ENCODE measurements around the gene RXRA. TPM values are rescaled to one million over a fixed set of nuclear protein-coding genes. Genes with fewer than 3 reads are reported as not detected.

The RXRA gene
- total RNA-seq, 1 donor: 11.2 TPM

DNA sequence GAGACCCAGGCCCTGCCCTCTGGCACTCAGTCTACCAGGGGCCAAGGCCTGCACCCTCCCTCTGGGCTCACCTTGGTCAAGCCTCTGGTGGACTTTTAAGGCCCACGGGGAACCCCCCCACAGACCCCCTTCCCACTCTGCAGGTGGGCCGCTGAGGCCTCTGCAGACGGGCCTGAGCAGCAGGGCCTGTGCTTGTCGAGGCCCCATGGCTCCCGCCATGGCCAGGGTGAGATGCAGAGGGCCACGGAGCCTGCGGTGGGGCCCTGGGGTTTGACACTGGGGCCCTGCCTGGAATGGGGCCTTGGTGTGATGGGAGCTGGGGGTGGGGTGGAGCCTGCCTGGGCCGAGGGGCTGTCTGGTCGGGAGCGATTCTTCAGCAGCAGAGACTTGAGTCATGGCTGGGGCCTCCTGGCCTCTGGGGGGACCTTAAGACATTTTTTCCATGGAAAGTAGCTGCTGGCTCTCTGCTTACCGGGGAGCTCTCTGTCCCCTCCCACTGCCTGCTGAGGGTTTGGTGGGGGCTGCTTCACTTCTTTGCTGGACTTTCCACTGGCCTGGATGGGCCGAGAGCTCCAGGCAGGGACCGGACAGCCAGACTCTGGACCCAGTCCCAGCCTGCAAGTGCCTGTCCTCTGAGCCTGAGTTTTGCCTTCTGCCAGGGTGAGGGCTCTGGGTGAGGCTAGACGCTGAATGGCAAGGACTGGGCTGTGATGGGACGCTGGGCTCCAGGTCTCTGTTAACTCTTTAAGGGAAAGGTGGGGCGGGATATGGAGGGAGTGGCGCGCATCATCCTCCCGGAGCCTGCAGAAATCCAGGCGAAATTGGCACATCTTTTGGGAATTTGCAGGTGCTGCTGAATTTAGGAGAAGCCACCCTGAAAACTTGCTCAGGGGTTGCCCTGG lies 132.2 kb downstream of the RXRA start:
- Histone ChIP-seq H3K4me3 (ENCODE audit: low read length) (no peak overlapping the region), H3K4me1 (ENCODE audit: insufficient read depth, low read length) (peaks cover 38% of the 10 kb centered on the region), H3K27me3 (ENCODE audit: insufficient read depth, low read length) (no peaks in the 10 kb centered on the region), H3K9me3 (ENCODE audit: low read depth, low read length) (no peaks in the 10 kb centered on the region)

DNA sequence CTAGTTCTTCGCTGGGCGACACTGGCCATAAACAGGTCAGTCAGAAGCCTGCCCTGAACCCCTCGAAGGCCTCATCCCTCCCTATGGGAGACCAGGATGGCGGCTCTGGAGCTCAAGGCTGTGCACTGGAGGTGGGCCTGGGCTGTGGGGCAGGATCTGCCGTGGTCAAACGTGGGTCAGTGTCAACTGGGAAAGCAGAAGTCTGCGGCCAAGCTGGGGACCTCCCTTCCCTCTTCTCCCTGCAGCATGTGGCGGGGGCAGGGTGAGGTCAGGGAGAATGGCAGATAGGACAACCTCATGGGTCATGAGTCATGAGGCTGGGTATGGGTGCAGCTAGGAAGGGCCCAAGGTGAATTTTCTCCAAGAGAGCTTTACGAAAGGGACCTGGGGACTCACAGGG lies 132.9 kb downstream of the RXRA start:
- Histone ChIP-seq H3K9me3 (ENCODE audit: low read depth, low read length) (no peaks in the 10 kb centered on the region), H3K4me3 (ENCODE audit: low read length) (no peak overlapping the region), H3K27me3 (ENCODE audit: insufficient read depth, low read length) (no peaks in the 10 kb centered on the region), H3K4me1 (ENCODE audit: insufficient read depth, low read length) (peaks cover 38% of the 10 kb centered on the region)

DNA sequence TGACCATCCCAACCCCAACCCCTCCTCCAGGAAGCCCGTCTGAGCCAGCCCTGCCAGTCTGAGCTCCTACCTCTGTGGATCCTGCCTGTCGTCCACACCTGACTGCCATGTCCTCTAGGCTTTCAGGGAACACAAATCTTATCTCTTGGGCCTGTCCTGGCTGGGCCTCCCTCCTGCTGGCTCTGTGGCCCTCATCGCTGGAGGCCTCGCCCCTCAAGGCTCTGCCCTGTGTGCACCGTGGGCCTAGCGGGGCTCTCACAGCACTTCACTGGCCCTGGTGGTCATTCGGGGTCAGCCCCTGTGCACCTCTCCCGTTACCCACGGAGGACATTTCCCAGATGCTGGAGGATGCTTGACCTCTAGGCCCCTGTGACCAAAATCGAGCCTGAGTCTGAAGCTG lies 133.3 kb downstream of the RXRA start:
- no peak overlapping the region for H3K4me3 ChIP-seq (ENCODE audit: low read length)
- H3K9me3 ChIP-seq (ENCODE audit: low read depth, low read length): no peaks in the 10 kb centered on the region
- H3K27me3 ChIP-seq (ENCODE audit: insufficient read depth, low read length): no peaks in the 10 kb centered on the region
- peaks cover 38% of the 10 kb centered on the region for H3K4me1 ChIP-seq (ENCODE audit: insufficient read depth, low read length)

DNA sequence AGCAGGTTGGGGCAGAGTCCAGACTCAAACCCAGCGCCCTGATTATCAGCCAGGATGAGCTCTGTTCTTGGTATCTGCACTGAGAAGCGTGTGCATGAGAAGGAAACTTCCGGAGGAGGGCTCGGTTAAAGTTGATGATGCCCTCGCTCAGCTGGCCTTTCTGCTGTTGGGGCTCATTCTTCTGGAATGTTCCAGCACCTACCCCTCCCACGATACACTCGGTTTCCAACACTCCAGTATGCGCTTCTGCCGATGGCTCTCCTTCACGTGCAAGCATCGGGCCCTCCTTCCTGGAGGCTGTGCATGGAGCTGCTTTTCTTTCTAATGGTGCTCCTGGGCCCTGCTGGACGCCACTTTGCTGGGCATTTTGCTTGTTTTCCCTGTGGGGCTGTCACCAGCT lies 134.0 kb downstream of the RXRA start:
- H3K9me3 ChIP-seq (ENCODE audit: low read depth, low read length): no peaks in the 10 kb centered on the region
- no peak overlapping the region for H3K4me3 ChIP-seq (ENCODE audit: low read length)
- no peaks in the 10 kb centered on the region for H3K27me3 ChIP-seq (ENCODE audit: insufficient read depth, low read length)
- H3K4me1 ChIP-seq (ENCODE audit: insufficient read depth, low read length): peaks cover 38% of the 10 kb centered on the region

DNA sequence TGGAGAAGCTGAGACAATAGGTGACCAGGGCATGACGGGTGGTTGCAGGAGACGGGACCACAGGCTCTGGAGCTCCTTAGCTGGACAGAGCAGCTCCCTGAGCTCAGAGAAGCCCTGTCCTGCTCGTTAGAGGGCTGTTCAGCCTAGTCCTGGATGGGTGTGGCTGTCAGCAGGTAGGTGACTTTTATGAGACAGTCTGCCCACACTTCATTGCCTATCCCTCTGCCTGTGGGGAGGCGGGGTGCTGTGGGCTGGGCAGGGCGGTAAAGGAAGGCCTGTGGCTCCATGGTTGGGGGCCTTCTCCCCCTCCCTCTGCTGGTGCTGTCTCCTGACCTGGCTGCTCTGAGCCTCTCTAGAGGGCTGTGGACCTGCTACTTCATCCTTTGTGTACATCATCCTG lies 134.6 kb downstream of the RXRA start:
- Histone ChIP-seq H3K27me3 (ENCODE audit: insufficient read depth, low read length) (no peaks in the 10 kb centered on the region), H3K4me1 (ENCODE audit: insufficient read depth, low read length) (peaks cover 32% of the 10 kb centered on the region), H3K4me3 (ENCODE audit: low read length) (no peak overlapping the region), H3K9me3 (ENCODE audit: low read depth, low read length) (no peaks in the 10 kb centered on the region)

DNA sequence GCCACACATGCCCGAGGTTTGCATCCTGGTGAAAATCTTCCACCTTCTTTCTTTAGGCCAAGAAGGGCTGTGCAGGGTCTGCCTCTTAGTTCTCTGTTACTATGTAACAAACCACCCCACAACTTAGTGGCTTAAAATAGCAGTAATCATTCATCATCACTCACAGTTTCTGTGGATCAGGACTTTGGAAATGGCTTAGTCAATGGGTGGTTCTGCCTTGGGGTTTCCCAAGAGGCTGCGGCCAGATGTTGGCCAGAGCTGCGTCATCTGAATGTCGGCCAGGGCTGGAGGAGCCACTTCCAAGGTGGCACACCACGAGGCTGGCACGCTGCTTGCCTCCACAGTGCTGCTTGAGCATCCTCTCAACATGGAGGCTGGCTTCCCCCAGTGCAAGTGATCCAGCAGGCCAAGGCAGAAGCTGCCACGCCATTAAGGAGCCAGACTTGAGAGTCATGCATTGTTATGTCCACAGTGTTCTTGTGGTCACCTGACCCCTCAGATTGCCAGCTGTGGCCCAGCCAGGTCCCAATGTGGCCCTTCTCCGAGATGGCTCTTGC lies 135.2 kb downstream of the RXRA start:
- no peaks in the 10 kb centered on the region for H3K27me3 ChIP-seq (ENCODE audit: insufficient read depth, low read length)
- no peak overlapping the region for H3K4me3 ChIP-seq (ENCODE audit: low read length)
- H3K4me1 ChIP-seq (ENCODE audit: insufficient read depth, low read length): peaks cover 26% of the 10 kb centered on the region
- no peaks in the 10 kb centered on the region for H3K9me3 ChIP-seq (ENCODE audit: low read depth, low read length)

DNA sequence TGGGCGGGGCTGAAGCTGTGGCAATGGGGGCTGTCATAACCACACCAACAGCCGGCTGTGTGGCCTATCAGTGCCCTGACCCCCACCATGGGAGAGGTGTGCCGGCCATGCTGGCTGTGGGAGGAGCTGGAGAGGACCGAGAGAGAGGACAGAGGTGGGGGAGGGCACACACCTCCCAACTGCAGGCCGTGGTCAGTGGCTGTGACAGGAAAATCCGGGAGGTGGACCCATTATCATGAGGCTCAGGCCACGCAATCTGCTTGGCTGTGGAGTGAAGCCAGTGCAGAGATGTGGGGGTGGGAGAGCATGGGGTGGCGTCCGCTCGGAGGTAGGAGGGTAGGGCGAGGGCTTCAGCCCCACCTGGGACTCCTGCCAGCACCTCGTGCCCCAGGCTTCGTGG lies 136.1 kb downstream of the RXRA start:
- no peaks in the 10 kb centered on the region for H3K27me3 ChIP-seq (ENCODE audit: insufficient read depth, low read length)
- H3K9me3 ChIP-seq (ENCODE audit: low read depth, low read length): no peaks in the 10 kb centered on the region
- peaks cover 18% of the 10 kb centered on the region for H3K4me1 ChIP-seq (ENCODE audit: insufficient read depth, low read length)
- no peak overlapping the region for H3K4me3 ChIP-seq (ENCODE audit: low read length)

DNA sequence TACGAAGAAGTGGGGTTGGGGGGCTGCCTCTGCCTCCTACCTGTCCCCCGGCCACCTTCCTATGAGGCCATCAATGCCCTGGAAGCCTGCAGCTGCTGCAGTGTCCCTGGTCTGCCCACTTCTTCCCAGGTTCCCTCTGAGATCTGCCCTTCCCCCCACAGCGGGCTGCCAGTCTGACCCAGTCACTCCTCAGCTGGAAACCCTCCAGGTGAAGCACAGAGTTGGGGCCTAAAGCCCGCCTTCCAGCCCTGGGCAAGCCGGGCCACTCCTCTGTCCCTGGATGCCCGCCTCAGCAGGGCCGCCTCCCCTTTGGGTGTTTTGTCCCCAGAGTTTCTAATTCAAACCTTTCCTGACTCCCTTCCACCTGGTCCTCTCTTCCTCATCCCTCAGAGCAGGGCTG lies 137.0 kb downstream of the RXRA start:
- Histone ChIP-seq H3K27me3 (ENCODE audit: insufficient read depth, low read length) (no peaks in the 10 kb centered on the region), H3K9me3 (ENCODE audit: low read depth, low read length) (no peaks in the 10 kb centered on the region), H3K4me1 (ENCODE audit: insufficient read depth, low read length) (peaks cover 12% of the 10 kb centered on the region), H3K4me3 (ENCODE audit: low read length) (no peak overlapping the region)

DNA sequence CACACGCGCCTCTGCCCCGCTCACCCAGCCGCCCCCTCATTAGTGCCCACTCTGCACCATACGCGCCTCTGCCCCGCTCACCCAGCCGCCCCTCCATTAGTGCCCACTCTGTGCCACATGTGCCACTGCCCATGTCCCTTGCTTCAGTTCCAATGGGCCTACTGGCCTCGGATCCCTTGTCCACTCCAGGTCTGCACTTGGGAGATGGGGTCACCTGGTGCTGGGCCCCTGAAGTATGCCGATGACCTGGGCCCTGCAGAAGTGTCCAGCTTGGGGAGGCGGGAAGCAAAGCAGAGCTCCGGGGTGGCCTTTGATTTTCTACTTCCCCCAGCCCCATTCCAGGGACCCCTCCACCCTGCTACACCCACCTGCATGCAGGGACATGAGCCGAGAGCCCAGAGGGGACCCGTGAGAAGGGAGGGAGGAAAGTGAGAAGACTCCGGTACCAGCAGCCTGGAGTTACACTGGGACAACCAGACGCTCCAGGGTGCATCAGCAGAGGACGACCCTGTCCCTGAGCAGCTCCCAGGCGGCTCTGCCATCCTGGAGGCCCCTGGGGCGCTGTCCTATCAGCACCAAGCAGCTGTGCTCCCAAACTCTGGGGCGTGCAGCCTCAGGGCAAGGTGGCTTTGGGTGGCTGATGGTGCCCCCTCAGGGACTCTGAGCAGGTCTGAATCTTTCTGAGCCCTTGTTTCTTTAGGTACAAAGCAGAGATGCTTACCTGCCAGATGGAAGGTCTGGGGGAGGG lies 140.8 kb downstream of the RXRA start:
- Histone ChIP-seq H3K4me1 (ENCODE audit: insufficient read depth, low read length) (no peaks in the 10 kb centered on the region), H3K4me3 (ENCODE audit: low read length) (no peak overlapping the region), H3K27me3 (ENCODE audit: insufficient read depth, low read length) (no peaks in the 10 kb centered on the region), H3K9me3 (ENCODE audit: low read depth, low read length) (no peaks in the 10 kb centered on the region)

DNA sequence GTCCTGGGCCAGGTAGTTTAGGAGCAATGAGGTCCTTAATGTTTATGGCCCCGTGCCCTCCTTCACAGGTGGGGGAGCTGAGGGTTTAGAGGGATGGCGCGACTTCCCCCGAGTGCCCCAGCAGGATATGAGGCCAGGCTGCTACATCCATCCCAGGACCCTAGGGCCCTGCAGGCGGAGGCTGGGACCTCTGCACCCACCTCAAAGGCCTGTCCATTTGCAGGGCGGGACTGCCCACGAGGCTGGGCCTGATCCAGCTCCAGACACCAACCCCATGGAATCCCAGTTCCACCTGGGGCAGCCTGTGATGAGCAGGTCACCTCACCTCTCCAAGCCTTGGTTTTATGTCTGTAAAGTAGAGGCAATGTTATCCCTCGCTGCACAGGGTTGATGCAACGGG lies 142.1 kb downstream of the RXRA start:
- Histone ChIP-seq H3K9me3 (ENCODE audit: low read depth, low read length) (no peaks in the 10 kb centered on the region), H3K27me3 (ENCODE audit: insufficient read depth, low read length) (no peaks in the 10 kb centered on the region), H3K4me1 (ENCODE audit: insufficient read depth, low read length) (no peaks in the 10 kb centered on the region), H3K4me3 (ENCODE audit: low read length) (no peak overlapping the region)

DNA sequence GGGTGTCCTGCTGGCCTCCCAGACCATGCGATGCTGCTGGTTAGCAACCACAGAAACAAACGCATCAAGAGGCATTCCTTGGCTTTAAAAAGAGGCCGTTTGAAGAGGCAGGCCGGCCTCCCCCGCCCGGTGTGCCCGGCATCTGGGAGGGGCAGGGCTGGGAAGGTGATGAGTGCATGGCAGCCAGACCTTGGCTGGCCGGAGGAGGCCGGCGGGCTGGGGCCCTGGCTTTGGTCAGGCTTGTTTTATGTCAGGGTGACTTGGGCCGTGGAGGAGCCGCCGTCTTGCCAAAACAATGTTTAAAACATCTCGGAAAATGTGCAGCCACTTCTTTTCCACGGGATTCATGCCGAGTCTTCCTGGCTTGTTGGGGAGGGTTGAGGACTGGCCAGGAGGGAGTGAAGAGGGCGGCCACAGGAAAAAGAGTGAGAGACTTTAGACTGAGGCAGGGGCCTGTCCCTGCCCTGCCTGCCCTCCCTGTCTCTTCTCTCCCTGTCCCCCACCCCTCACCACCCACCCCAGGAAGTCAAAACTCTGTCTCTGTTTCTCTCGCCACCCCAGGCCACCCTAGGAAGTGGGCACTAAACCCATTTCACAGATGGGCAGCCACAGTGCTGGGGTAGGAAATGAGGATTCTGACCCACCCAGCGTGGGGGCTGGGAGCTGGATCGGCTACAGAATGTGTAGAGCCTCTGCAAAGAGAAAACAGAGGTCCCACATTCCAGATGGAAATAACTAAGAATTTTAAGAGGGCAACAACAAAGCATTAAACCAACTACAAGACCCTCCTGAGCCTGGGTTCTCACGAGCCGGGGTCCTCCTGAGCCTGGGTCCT lies 143.0 kb downstream of the RXRA start:
- no peaks in the 10 kb centered on the region for H3K27me3 ChIP-seq (ENCODE audit: insufficient read depth, low read length)
- H3K4me1 ChIP-seq (ENCODE audit: insufficient read depth, low read length): no peaks in the 10 kb centered on the region
- H3K9me3 ChIP-seq (ENCODE audit: low read depth, low read length): no peaks in the 10 kb centered on the region
- no peak overlapping the region for H3K4me3 ChIP-seq (ENCODE audit: low read length)

DNA sequence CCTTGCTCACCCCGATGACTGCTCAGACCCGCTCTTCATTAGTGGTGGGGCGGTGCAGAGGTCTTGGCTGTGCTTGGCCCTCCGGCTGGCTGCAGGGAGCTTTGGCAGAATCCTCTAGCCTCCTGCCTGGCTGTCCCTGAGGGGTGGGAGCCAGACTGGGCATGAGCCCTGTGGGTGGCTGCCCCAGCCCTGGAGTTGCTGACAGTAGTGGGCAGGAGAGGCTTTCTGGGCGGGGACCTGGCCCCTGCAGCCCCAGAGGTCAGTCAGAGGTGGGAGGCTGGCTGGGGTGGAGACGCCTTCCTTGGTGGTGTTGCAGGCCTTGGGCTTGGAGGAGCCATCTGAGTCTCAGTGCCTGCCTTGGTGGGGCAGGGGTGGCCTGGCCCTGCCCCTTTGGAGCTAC lies 146.0 kb downstream of the RXRA start:
- Histone ChIP-seq H3K4me3 (ENCODE audit: low read length) (no peak overlapping the region), H3K4me1 (ENCODE audit: insufficient read depth, low read length) (peaks cover 8% of the 10 kb centered on the region), H3K9me3 (ENCODE audit: low read depth, low read length) (no peaks in the 10 kb centered on the region)

DNA sequence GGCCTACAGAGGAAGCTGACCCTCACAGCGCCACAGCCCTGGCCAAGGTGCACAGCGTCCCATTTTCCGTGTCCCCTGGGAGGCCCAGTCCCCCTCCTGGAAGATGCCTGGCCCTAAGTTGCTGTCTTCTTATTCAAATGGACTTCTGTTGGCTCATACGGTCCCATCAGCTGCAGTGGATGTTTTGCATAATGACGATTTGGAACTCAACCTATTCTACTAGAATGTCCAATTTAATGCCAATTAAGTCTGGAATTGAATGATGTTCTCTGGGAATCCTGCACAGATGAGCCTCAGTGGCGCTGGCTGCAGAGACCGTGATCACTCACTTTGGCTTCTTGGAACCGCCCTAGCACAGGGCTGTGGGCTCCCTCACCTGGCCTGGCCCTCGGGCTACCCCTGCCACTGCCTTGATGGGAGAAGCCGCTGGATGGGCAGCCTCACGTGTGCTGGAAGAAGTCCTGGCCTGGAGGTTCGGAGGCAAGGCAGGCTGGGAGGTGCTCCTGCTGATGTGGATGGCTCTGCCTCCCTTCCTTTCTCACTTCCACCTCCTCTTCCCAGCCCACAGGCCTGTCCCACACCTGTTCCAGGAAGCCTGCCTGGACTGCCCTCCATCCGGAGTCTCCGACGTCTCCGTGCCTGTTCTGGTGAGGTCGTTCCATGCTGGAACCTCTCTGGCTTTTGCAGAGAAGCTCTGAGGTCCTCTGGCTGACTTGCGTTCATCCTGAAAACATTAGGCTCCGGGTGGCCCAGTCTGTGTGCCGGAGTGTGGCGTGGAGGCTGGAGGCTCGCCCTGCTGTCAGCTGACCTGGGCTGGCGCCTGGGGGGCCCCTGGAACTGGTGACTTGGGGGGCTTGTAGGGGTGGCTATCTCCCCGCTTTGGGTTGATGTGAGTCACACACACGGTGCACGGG lies 147.1 kb downstream of the RXRA start:
- H3K9me3 ChIP-seq (ENCODE audit: low read depth, low read length): no peaks in the 10 kb centered on the region
- H3K27me3 ChIP-seq (ENCODE audit: insufficient read depth, low read length): no peaks in the 10 kb centered on the region
- H3K4me1 ChIP-seq (ENCODE audit: insufficient read depth, low read length): peaks cover 8% of the 10 kb centered on the region
- H3K4me3 ChIP-seq (ENCODE audit: low read length): no peak overlapping the region

More for the DNA sequence above, 146.0 kb downstream of the RXRA start:
- no peaks in the 10 kb centered on the region for H3K27me3 ChIP-seq (ENCODE audit: insufficient read depth, low read length)

DNA sequence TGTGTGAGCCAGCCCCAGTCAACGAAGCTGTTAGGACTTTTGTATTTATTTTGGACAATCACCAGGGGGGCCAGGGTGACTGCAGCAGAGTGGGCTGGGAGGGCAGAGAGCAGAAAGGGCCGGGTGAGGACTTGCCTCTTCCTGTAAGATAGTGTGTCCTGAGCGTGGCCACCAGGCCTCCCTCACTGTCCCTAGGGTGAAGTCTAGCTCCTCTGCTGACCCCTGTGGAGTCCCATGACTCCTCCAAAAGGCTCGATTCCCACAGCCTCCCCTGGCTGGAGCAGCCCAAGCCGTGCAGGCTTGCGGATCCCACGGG lies 147.8 kb downstream of the RXRA start:
- Histone ChIP-seq H3K4me3 (ENCODE audit: low read length) (no peak overlapping the region), H3K4me1 (ENCODE audit: insufficient read depth, low read length) (peaks cover 8% of the 10 kb centered on the region), H3K27me3 (ENCODE audit: insufficient read depth, low read length) (no peaks in the 10 kb centered on the region), H3K9me3 (ENCODE audit: low read depth, low read length) (no peaks in the 10 kb centered on the region)

Measured in mononuclear cell (primary cell).